Retinal pigment epithelial cell (primary cell): ENCODE results near the gene CNKSR3.

Source experiments
- DNase-seq: peaks from one replicate; pipeline ENCODE4 v3.0.0-alpha.2; 2010; ENCODE audit warnings: low read depth
- H3K4me3 ChIP-seq: 2 replicates; pipeline ENCODE4 v1.5.1; 2011; ENCODE audit warnings: mild to moderate bottlenecking, low read length, control low read depth, moderate library complexity
- TF ChIP-seq, protein P1 (sequence below): conservative IDR thresholded peaks from 2 replicates; pipeline ENCODE4 v1.5.1; 2011; ENCODE audit warnings: low read depth, low read length, control low read depth, inconsistent platforms

CNKSR3 gene

DNA sequence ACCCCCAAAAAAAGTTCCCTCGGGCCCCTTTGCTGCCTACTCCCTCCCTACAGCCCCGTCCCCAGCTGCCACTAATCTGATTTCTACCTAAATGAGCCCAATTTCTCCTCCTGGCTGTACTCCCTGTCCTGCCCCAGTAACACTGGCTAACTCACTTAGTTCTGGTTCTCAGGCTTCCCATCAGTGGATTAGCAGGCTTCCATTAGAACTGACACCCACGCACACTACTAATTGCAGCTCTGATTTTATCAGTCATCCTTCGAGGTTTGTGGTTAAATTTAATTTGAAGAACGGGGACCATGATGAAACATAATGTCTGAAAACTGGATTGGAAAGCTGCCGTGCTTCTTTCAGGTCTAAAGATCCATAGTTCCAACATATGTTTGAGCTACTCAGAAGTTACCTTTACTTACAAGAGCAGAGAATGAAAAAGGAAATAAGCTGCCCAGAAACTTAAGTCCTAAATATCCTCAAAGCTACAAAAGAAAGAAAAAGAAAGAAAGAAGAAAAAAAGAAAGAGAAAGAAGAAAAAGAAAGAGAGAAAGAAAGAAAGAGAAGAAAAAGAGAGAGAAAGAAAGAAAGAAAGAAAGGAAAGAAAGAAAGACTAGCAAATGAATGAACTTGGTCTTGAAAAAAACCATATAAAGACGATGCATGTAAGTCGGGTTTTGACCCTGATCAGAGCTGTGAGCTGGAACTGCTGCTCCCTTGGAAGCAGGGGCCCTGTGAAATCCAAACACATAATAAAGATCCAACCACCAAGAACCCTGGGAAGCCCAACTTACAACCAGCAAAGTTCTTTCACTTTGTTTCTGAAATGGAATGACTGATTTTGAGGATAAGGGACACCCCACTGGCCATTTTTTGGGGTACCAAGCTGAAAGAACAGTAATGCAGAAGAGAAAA lies 51.7 kb downstream of the CNKSR3 start:
- DNase-seq = peak; percentile 88
- TF ChIP-seq, protein P1, sequence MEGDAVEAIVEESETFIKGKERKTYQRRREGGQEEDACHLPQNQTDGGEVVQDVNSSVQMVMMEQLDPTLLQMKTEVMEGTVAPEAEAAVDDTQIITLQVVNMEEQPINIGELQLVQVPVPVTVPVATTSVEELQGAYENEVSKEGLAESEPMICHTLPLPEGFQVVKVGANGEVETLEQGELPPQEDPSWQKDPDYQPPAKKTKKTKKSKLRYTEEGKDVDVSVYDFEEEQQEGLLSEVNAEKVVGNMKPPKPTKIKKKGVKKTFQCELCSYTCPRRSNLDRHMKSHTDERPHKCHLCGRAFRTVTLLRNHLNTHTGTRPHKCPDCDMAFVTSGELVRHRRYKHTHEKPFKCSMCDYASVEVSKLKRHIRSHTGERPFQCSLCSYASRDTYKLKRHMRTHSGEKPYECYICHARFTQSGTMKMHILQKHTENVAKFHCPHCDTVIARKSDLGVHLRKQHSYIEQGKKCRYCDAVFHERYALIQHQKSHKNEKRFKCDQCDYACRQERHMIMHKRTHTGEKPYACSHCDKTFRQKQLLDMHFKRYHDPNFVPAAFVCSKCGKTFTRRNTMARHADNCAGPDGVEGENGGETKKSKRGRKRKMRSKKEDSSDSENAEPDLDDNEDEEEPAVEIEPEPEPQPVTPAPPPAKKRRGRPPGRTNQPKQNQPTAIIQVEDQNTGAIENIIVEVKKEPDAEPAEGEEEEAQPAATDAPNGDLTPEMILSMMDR = no peak
- no peak overlapping the region for H3K4me3 ChIP-seq

DNA sequence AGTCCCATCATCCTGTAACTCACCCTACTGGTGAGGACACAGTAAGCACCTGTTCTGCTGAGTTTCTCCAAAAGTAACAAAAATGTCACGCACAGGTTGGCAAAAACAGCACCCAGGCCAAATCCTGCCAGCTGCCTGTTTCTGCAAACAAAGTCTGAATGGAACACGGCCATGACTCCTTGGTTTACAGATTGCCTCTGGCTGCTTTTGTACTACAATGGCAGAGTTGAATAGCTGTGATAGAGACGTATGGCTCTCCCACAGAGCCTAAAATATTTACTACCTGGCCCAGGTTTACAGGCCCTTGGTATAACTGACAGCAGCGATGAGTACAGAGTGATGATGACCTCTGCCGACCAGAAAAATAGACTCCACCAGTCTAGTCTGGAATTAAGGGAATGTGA lies 52.6 kb downstream of the CNKSR3 start:
- DNase-seq = no peak
- no peak overlapping the region for H3K4me3 ChIP-seq

DNA sequence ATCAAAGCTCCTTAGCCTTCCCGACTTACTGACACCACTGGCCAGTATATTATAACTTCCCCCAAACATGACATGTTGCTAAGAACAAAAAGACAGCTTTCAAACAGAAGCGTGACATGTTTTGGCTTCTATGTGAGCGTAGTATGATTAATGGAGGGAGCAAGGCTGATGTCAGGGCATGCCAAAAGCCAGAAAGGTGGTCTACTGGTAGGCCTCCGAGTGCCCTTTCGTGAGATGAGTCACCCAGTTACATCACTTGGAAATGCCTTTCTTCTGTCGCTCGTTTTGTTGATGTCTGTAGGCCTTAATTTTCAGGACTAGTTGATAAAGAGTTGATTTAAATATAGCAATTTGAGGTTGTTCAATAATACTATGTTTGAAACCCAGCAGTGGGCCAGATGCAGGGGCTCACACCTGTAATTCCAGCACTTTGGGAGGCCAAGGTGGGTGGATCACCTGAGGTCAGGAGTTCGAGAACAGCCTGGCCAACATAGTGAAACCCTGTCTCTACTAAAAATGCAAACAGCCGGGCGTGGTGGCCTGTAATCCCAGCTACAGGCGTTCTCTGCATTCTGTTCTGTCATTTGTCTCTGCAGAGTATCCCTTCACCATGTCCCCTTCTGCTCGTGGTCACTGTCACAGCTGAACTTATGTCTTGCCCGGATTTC lies 53.3 kb downstream of the CNKSR3 start:
- no peak for DNase-seq
- TF ChIP-seq, protein P1 = no peak
- H3K4me3 ChIP-seq = no peak overlapping the region

More for the DNA sequence above, 52.6 kb downstream of the CNKSR3 start:
- TF ChIP-seq, protein P1 = no peak

DNA sequence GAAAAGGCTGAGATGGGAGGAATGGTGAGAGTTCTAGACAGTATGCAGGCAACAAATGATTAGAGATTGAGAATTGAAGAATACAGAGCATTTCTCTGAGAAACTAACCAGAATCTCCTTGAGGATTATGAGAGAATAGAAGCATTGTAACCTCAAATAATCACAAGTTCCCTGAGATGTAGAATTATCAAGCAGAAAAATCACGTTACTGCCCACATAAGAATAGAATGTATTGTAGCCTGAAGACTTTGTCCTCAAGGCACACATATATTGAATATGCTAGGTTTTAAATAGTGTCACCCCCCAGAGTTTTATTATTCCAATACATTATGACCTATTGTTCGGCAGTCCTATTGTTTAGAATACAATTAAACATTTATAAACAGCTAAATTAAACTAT lies 57.2 kb downstream of the CNKSR3 start:
- no peak for DNase-seq
- H3K4me3 ChIP-seq = no peak overlapping the region
- TF ChIP-seq, protein P1 = no peak

DNA sequence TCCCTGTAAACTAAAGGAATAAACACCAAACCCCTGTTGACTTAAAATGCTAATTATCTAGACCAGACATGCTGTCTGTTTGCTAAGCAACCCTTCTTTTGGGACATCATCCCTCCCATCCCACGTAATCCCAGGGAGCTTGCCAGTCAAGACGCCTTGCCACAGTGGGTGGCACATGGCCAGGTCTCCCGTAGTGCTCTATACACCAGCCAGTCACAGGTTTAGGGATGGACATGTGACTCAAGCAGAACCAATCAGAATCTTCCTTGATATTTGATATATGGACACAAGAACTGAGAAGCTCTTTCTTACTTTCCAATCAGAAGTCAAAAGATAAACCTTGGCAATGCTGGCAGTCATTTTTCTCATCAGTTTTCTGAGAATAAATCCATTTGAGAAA lies 60.0 kb downstream of the CNKSR3 start:
- no peak for DNase-seq
- H3K4me3 ChIP-seq = no peak overlapping the region
- TF ChIP-seq, protein P1 = no peak

DNA sequence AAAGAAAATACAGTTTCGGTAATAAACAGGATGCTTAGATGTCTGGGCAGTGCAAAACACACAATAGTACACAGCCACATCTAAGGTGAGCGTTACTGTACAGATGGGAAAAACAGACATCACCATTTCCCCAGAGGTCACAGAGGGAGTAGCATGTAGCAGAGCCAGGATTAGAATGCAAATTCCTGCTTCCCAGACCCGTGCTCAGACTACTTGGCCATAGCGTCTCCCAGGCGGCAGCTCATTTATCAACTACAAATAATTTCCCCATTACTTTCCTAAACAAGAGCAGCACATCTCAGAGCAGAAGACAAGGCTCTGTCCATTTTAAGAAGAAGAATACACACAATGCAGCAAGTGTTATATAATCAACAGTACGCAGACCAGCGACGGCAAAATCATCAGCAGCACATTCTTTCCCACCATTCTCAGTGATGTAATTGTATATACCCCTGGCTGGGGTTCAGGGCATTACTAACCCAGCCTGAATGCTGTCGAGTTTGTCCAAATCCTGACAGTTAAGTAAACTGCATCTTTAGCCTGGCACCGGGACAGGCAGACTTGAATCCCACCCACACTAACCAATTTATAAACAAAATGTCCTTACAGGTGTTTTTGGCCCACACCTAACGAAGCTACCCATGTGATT lies 61.9 kb downstream of the CNKSR3 start:
- DNase-seq = peak; percentile 85
- TF ChIP-seq, protein P1 = peak; percentile 43
- peak overlapping the region; percentile 25 for H3K4me3 ChIP-seq
